ENCODE data around the gene LDLRAD3.

DNA sequence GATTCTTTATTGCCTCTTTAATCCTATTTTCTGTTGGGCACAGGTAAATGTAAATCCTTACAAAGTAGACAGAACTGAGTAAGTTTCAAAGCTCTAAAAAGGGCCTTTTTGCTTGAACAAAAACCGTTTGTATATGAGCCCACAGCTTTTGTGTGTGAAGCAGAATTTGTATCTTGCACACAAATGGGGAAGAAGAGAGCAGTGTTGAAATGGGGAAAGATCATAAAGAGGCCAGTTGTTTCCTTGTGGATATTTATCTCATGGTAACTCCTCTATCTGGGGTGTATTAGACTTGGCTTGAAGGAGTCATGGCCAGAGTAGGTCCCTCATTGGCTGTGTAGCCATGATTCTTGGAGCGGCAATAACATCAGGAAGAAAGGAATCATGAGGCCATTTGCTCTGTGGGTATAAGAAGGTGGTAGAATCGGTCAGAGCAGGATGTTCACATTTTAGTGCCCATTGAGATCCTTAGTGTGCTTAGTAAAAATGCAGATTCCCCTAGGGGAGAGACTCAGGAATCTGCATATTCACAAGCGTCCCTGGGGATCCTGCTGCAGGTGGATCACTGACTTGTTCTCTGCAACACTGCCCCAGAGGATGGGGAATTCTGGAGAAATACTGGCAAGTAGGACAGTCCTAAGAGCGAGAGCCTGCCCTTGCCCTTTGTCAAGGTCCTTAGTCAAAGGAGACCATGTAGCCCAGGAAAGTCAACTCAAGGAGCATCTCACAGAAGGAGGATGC, 126.5 kb downstream of the LDLRAD3 start:
- TF ChIP-seq, protein P1, sequence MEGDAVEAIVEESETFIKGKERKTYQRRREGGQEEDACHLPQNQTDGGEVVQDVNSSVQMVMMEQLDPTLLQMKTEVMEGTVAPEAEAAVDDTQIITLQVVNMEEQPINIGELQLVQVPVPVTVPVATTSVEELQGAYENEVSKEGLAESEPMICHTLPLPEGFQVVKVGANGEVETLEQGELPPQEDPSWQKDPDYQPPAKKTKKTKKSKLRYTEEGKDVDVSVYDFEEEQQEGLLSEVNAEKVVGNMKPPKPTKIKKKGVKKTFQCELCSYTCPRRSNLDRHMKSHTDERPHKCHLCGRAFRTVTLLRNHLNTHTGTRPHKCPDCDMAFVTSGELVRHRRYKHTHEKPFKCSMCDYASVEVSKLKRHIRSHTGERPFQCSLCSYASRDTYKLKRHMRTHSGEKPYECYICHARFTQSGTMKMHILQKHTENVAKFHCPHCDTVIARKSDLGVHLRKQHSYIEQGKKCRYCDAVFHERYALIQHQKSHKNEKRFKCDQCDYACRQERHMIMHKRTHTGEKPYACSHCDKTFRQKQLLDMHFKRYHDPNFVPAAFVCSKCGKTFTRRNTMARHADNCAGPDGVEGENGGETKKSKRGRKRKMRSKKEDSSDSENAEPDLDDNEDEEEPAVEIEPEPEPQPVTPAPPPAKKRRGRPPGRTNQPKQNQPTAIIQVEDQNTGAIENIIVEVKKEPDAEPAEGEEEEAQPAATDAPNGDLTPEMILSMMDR (IDR thresholded peaks at IDR 0.05), result no peak
- no peak for TF ChIP-seq POLR2A (IDR thresholded peaks at IDR 0.05)
